T-helper 17 cell (primary cell): ENCODE measurements around the gene ITFG2. TPM values are rescaled to one million over a fixed set of nuclear protein-coding genes. Genes with fewer than 3 reads are reported as not detected.
A peak's percentile ranks its signal among the peaks of the same experiment; 100 is the strongest.
"Not testable (repeated sequence)": the region's sequence is repeated elsewhere in the genome, so short reads cannot be mapped to it uniquely, and the experiment has no call there.

Source experiments
- ATAC-seq: fragments of 150-1000 bp; cut with Tn5 transposase; 2 replicates; pipeline ENCODE4 v1.10.0; 2021; ENCODE audit warnings: mild to moderate bottlenecking, moderate library complexity
- DNase-seq, 3 donors: peaks; one replicate each; pipeline versions ENCODE4 v3.0.0 to v3.0.0-alpha.2; 2020 to 2021
- H3K9me3 ChIP-seq: one replicate; pipeline ENCODE4 v1.7.0; 2013; ENCODE audit warnings: low read length, mild to moderate bottlenecking; ENCODE audit not compliant: control insufficient read depth, poor library complexity, severe bottlenecking
- H3K27ac Mint-ChIP-seq: one replicate; pipeline ENCODE4 v1.8.0; 2022; ENCODE audit warnings: mild to moderate bottlenecking, moderate library complexity, mixed read lengths
- H3K27me3 Mint-ChIP-seq: one replicate; pipeline ENCODE4 v1.8.0; 2022; ENCODE audit warnings: mixed read lengths
- H3K36me3 Mint-ChIP-seq: one replicate; pipeline ENCODE4 v1.8.0; 2022; ENCODE audit warnings: low read depth, mixed read lengths
- H3K4me1 Mint-ChIP-seq: one replicate; pipeline ENCODE4 v1.8.0; 2022; ENCODE audit warnings: mild to moderate bottlenecking, mixed read lengths
- H3K4me3 Mint-ChIP-seq: one replicate; pipeline ENCODE4 v1.8.0; 2022; ENCODE audit warnings: mild to moderate bottlenecking, moderate library complexity, mixed read lengths
- total RNA-seq, 4 donors: library from RNA in 2 of 4; stranded (reverse) in 2 of 4; gene quantifications; one replicate each; pipeline ENCODE4 v1.2.3 and lab custom pipeline; 2022 to 2026

Gene ITFG2
- total RNA-seq, 2 donors from 2014 or later, result 63.1 to 63.9 TPM

- ATAC-seq, H3K9me3 ChIP-seq, DNase-seq, H3K4me3 Mint-ChIP-seq, H3K36me3 Mint-ChIP-seq, H3K4me1 Mint-ChIP-seq, H3K27me3 Mint-ChIP-seq: not testable (repeated sequence)
- peak overlapping the region; percentile 78 for H3K27ac Mint-ChIP-seq
Observed at GRCh38 chr12:2868986-2869632, 56.6 kb downstream of the ITFG2 start.

Other genes starting within 250 kb of the ITFG2 start
- gene FKBP4, start 17.7 kb upstream of the ITFG2 start, total RNA-seq, result 10 to 100 TPM; 41.9 to 44.9 TPM
- not detected for gene NRIP2, start 22.4 kb downstream of the ITFG2 start, total RNA-seq
- not detected for gene TEX52, start 44.4 kb downstream of the ITFG2 start, total RNA-seq
- 1 to 10 TPM; 1.0 to 1.6 TPM for gene FOXM1, start 64.5 kb downstream of the ITFG2 start, total RNA-seq
- 10 to 100 TPM; 18.9 to 32.9 TPM for gene RHNO1, start 64.6 kb downstream of the ITFG2 start, total RNA-seq
- gene TULP3, start 78.2 kb downstream of the ITFG2 start, total RNA-seq, result 1 to 10 TPM; 6.3 to 7.9 TPM
- gene TEAD4, start 146.7 kb downstream of the ITFG2 start, total RNA-seq, result not detected